HG03571 (cell line): ENCODE data around the gene COL18A1.
"Not testable (repeated sequence)": the region's sequence is repeated elsewhere in the genome, so short reads cannot be mapped to it uniquely, and the experiment has no call there.

Experiments used
- ATAC-seq: cut with Tn5 transposase; IDR thresholded peaks from one replicate; pipeline ENCODE4 v1.9.1; 2021; ENCODE audit not compliant: unreplicated experiment

The COL18A1 gene

DNA sequence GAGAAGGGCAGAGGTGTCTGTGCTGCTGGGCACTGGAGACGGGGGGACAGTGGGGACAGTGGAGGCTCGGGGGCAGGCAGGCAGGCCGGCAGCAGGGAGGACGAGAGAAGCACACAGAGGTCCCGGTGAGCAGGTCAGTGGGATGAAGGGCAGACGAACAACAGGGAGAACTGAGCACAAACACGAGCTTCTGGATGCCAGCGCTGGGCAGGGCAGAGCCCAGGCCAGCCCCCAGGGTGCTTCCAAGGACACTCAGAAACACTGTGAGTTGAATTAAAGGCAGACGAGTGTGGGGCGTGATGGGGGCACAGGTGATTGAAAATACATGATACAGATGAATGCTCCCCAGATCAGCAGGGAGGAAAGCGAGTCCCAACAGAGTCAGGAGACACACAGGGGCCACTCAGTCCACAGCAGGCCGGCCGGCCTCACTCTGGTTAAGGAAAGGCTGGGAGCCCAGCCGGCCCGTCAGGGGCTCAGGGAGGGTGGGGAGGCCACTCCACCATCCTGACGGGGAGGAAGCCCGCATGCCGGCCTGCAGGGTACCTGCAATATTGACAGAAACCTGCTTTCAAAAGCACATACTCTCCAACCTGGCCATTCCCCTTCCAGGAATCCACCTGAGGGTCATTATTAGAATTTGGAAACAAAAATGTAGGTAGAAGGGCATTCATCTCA is 123.2 kb downstream of the COL18A1 start:
- ATAC-seq: no peak

DNA sequence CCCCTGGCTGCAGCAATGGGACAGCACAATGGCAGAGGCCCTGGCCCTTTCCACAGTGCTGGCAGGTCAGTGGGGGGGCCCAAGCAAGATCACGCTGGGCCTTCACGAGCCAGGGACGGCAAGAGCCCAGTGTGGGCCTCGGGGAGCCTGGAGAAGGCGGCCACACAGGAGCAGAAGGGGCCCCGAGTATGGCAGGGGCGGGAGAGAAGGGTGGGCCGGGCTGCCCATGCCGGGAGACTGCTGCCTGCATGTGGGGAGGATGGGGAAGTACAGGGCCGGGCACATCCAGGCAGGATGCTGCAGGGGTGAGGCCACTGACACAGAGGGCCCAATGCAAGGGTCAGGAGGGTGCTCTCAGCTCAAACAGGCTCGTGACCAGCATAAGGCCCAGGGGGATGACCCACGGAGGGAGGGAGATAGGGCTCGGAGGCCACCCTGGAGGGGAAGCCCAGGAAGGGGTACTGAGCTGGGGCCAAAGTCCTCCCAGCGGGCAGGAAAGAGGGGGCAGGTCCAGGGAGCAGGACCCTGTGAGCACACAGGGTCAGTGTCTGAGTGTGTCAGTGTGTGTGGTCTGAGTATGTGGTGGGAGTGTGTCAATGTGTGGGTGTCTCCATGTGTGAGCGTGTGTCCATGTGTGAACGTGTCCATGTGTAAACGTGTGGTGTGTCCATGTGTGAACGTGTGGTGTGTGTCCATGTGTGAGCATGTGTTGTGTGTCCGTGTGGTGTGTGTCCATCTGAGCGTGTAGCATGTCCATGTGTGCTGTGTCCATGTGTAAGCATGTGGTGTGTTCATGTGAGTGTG is 124.2 kb downstream of the COL18A1 start:
- ATAC-seq: no peak

DNA sequence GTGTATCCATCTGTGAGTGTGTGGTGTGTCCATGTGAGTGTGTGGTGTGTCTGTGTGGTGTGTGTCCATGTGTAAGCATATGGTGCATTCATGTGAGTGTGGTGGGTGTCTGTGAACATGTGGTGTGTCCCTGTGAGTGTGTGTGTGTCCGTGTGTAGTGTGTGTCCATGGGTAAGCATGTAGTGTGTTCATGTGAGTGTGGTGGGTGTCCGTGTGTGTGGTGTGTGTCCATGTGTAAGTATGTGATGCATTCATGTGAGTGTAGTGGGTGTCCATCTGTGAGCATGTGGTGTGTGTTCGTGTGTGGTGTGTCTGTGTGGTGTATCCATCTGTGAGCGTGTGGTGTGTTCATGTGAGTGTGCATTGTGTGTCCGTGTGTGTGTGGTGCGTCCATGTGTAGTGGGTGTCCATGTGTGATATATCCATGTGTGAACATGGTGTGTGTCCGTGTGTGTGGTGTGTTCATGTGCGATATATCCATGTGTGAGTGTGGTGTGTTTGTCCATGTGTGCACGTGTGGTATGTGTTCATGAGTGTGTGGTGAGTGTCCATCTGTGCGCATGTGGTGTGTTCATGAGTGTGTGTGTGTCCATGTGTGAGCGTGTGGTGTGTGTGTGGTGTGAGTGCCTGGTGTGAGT is 124.9 kb downstream of the COL18A1 start:
- ATAC-seq: no peak

DNA sequence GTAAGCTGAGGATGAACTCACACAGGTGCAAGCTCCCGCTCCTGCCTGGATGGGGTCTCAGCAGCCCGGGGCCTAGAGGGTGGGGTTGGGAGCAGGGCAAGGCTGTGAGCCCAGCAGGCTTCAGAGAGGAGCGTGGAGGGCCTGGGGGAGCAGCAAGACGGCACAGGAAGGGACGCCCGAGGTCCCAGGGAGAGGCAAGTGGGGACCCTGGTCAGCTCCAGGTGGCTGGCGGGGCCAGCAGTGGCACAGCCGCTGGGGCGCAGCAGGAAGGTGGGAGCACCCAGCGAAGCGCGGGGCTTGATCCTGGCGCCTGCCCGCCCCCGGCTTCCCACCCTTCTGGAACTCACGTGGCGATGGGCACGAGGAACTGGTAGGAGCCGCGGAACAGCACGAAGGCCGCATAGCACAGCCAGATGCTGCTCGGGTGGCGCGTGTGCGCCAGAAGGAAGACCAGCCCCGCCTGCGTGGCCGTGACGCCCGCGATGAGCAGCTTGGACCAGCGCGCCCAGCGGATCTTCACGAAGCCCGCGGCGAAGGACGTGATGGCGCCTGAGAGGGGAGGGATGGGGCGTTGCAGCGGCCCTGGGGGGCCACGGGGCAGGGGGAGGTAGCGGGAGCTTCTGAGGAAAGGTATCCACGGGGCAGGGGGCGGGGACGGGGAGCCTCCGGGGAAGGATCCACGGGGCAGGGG is 125.6 kb downstream of the COL18A1 start:
- no peak for ATAC-seq

DNA sequence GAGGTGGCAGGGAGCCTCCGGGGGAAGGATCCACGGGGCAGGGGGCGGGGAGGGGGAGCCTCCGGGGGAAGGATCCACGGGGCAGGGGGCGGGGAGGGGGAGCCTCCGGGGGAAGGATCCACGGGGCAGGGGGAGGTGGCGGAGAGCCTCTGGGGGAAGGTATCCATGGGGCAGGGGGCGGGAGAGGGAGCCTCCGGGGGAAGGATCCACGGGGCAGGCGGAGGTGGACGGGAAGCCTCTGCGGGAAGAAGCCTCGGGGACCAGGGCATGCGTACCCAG is 126.1 kb downstream of the COL18A1 start:
- not testable (repeated sequence) for ATAC-seq

DNA sequence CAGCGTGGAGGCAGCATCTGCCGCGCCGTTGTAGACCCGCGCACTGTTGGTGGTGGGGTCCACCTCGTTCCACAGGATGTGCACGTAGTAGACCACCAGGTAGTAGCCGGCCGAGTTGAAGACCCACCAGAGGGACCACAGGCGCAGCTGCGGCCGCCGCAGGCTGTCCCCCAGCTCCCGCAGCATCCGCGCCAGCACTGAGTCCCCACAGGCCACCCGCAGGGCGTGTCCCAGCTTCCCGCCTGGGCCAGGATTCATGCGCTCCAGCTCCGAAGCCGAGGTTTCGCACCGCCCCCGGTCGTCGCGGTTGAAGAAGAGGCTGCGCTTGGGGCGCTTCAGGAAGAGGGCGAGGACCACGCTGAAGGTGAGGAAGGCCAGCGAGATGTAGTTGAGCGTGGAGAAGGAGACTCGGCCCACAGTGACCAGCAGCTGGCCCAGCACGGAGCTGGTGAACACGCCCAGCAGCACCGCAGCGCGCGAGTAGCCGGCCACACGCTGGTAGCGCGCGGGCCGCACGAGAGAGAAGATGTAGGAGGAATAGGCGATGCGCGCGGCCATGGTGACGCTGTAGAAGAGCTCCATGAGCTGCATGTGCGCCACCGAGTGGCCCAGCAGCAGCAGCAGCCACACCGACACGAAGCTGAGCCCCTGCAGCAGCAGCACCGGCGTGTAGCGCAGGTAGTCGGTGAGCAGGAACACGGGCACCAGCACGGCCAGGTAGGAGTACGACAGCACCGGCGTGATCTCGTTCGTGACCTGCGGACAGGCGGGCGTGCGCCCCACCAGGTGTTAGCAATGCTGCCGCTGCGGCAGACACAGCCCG is 126.6 kb downstream of the COL18A1 start:
- ATAC-seq: no peak

DNA sequence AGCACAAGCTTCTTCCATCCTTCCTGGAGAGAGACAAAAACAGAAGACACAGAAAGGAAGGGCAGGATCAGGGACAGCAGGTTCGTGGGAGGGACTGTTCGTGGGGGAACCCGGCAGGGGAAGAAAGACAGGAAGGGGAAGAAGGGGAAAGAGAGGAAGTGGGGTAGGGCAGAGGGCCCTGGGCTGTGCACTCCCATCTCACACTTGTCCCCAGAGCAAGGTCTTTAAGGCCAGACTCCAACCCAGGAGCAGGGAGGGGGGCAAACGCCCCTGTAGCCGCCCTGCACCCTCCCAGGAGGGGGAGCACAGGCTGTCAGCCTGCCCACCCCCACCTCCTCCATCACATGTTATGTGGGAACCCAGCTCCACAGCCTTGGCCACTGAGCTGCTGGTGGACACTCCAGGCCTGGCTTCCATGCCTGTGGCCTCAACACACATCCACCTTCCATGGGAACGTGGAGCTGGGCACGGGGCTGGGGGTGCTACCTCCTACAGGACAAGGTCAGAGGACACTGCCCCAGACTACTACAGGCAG is 127.9 kb downstream of the COL18A1 start:
- ATAC-seq: no peak

DNA sequence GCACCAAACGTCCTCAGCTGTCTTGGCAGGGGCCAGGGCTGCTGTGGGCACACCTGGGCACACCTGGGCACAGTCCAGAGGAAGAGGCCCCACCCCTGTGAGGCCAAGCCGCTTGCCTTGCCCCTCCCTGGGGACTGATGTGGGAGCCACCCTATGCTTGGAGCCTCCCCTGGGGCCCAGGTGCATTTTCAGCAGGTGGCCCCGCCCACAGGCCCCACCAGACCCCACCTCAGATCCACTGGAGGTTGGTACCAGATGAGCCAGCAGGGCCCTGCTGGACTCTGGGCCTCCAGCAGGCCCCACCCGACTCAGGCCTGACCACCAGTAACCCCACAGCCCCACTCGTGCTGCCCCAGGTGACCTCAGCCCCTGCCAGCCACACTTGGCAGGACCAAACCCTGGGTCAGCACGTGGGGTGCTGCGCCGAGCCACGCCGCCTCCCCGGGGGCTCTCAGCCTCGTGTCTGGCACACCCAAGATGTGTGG is 128.4 kb downstream of the COL18A1 start:
- no peak for ATAC-seq

DNA sequence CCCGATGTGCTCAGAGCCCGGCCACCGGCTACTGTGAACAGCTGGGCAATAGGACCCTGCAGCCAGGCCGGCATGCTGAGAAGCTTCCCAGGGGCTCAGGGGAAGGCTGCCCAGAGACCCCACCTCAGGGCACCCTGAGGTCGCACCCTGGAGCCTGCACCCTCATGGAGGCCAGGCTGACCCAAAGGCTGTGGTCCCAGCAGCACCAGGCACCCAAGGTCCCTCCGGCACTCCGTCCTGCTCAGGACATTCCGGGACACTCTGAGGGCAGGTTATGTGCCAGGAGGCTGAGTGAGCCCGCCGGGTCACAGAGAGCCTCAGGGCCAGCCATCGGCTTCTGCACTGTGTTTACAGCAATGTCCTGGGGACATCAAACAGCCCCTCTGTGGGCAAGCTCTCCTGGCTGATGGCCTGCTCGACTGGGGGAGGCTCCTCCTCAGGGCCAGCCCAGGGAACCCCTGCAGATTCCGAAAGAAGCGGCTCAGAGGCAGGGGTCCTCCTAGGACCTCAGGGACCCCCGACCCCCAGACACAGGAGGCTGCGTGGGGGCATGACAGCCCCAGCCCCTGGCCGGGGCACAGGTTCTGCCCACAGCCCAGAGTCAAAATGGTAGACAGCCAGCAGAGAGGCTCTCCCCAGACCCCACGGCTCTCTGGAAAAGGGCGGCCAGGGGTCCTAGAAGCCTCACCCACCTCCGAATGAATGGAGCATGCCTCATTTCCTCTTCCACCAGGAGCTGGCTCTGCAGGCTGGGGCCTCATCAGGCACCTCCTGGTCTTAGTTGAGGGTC is 129.1 kb downstream of the COL18A1 start:
- no peak for ATAC-seq

DNA sequence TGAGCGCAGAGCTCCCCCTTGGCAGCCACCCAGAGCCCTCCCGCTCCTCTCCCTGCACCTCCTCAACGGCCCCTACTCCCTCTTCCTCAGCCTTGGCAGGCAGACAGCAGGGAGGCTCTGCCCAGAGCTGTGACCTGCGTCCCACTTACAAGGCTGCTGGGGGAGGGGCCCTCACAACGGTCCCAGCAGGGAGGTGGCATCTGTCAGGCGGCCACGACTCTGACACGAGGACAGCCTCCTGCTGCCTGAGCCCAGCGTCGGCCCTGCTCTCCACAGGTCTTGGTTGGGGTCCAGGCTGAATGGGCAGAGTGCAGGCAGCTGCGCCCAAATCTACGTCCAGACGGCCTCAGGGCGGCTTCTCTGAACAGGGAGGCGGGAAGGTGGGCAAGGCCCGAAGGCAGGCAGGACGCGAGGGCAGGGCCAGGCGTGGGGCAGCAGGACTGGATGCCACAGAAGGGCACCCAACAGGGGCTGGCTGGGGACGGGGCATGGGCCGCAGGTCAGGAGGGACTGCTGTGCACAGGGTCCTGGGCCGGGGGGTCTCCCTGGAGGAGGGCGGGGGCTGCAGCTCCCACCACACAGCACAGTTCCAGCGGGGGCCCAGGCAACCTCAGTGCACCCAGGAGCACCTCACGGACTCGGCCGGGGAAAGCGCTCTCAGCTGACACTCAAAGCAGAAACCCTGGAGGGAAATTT is 129.8 kb downstream of the COL18A1 start:
- ATAC-seq: no peak

DNA sequence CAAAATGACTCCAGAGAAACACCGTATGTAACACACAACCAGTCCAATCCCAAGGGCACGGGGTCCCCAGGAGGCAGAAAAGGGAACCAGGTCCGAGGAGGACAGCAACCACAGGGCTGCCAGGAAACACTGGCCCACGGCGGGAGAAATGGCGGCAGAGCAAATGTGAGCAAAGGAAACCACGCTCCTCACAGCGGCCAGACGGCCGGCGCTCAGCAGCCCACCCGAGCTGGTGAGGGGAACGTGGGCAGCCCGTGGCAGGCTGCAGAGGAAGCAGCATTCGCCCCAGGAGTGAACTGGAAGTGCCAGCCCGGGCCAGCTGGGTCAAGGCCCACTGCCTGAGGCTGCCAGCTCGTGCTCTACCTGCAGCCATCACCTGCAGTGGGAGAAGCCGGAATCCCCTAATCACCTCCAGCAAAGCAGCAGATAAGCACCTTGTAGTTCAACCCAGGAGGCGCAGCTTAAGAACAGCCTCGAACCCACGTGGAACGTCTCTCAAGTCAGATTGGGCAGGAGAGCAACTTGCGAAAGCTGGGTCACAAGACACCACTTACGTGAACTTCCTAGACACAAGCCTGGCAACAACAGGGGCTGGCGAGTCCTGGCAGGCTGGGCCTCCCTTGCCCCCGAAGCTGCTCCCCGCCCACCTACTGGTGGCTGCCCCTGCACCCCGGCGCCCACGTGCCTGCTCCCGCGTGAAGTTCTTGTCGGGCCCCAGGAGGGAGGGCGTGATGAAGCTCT is 130.5 kb downstream of the COL18A1 start:
- no peak for ATAC-seq

DNA sequence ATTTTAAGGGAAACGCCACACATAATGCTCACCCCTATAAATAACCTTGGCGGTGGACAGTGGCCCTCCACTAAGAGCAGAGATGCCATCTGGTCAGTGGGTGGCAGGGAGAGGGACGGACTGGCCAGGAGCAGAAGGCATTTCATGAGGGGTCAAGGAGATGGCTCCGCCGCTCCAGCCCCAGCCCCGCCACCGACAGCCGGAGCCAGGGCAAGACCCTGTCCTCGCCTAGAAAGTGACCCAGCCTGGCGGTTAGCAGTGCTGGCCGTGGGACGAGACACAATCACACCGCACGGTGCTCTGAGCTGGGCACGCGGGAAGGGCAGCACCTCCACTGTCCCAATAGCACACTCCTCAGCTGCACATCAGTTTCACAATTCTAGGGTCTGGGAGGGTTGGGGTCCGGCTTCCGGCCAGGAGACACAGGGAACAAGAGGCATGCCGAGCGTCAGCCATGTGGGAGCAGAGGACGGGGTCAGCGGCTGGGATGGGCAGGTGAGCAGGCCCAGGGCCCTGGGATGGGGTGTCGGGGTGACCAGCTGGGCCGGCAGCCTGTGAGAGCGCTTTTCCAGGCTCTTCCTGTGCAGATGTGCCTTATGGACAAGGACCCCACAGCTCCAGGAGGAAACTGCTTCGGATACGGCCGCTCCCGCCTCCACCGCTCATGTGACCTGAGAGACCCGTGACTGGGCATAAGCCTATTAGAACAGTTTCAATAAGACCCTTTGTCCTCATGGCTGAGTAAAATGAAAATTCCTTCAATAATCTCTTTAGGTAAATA is 131.5 kb downstream of the COL18A1 start:
- ATAC-seq: no peak

DNA sequence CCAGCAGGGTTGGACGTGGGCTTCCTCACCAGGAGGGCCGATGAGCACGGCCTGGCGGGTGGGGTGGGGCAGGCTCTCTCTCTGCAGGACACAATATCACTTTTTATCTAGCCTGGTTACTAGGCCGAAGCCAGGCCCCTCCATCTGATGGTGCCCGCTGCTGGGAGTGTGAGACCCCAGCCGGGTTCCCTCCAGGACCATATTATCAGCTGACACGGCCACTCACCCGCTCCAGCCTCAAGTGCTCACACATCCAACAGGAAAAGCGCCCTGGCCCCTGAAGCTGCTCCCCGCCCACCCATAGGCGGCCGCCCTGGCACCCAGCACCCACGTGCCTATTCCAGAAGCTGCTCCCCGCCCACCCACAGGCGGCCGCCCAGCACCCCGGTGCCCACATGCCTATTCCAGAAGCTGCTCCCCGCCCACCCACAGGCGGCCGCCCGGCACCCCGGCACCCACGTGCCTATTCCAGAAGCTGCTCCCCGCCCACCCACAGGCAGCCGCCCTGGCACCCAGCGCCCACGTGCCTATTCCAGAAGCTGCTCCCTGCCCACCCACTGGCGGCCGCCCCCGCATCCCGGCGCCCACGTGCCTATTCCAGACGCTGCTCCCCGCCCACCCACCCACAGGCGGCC is 132.3 kb downstream of the COL18A1 start:
- ATAC-seq: no peak

DNA sequence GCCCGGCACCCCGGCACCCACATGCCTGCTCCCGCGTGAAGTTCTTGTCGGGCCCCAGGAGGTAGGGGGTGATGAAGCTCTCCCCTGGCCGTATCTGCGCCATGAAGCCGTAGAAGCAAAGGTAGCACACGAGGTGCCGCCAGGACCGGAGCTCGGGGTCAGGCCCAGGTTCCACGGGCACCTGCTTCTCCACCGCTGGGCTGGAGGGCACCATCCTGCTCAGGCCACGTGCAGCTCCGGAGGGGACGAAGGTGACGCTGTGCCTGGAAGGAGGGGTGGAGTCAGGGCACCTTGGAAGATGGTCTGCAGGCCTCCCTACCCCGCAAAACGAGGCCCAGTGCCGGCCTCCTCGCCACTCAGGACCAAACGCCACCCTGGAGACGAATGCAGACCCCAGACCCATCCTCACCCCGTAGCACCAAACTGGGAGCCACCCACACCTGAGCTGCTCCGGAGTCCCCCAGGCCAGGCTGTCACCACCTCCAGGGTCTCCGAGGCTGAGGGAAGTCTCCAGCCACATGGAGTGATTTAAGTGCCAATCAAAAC is 132.9 kb downstream of the COL18A1 start:
- ATAC-seq: no peak

DNA sequence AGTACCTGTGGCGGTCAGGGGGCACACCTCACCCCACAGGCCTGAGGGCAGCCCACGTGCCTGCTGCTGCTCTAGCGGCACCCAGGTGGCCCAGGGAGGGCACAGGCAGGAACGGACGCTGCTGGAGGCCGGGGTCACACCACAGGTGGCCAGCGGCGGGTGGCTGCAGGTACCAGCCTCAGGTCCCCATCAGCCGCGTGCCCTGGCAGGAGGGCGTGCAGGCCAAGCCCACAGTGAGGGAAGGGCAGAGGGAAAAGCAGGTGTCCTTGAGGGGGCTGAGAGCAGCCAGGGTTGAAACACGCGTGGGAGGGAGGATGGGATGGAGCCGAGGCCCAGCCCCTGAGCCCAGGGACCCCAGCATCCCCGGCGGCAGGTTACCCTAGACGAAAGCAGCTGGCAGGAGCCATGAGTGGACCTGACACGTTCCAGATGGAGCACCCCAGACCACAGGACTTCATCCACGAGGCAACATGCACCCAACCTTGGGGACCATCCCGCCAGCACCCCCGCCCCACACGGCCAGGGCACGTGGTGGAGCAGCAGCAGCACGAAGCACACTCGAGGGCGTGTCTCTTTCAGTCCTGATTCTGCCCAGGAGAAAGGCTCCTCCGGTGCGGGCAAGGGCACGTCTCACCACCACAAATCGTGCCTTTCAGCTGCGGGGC is 133.5 kb downstream of the COL18A1 start:
- ATAC-seq: no peak

DNA sequence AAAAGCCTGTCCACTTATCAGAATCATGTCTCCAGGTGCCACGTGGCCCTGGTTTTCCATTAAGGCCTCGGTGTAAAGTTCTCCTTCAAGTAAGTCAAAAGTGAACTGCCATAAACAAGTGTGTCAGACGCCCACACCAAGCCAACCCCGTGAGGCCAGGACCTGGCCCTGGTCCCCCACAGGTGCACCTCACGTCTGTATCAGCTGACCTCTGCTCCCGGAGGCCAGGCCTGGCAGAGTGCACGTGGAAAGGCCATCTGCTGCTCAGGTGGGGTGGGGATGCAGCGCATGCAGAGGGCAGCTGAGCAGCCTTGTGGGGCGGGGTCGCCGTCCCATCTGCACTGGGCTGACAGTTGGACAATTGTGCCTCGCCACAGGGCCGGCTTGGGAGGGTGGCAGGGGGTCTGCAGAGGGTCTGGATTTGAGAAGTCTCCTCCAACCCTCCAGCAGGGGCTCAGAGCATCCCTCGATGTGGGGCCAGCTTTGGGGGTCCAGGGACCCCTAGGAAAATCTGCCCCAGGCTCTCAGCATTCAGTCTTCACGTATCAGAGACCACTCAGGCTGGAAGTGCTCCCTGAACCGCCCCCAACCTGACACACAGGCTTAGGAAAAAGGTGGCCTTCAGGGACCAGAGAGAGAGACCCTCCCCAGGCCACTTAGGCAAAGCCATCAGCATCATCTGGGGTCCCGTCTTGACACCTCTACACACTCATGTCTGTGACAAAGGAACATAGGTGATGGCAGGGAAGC is 134.3 kb downstream of the COL18A1 start:
- ATAC-seq: no peak
